ENCODE results near the gene GTF2H1. TPM values are rescaled to one million over a fixed set of nuclear protein-coding genes. Genes with fewer than 3 reads are reported as not detected.
A peak's percentile ranks its signal among the peaks of the same experiment; 100 is the strongest.

Gene GTF2H1
- total and polyA plus RNA-seq, 9 of the 15 experiments (the other 6 are each of a cell fraction or from before 2014, with no cell fraction given), result 56.9 to 126 (median 92.1) TPM

GRCh38 chr11:18321969-18322711 is at the start of gene GTF2H1, which contains the start of gene HPS5 (continued):
- TF ChIP-seq ZNF395 (CRISPR knock-in tag; IDR thresholded peaks at IDR 0.05) (peak; percentile 95), SMARCA5 (IDR thresholded peaks at IDR 0.05) (no peak), ZNF280B (CRISPR knock-in tag; IDR thresholded peaks at IDR 0.05) (no peak), ILK (tag; IDR thresholded peaks at IDR 0.05; ENCODE audit: borderline replicate concordance, low read depth) (no peak), FOSL1 (tag; conservative IDR thresholded peaks at IDR 0.05) (peak; percentile 77), RBBP5 (IDR thresholded peaks at IDR 0.05; ENCODE audit: borderline replicate concordance, insufficient read depth, low read length, poor library complexity, severe bottlenecking) (peak; percentile 87), U2AF1 (optimal IDR thresholded peaks at IDR 0.05; ENCODE audit: low read depth, low read length) (no peak), ZFP1 (CRISPR knock-in tag; IDR thresholded peaks at IDR 0.05) (no peak), ZHX1 (conservative IDR thresholded peaks at IDR 0.05; ENCODE audit: low read length) (peak; percentile 77), ZNF445 (CRISPR knock-in tag; IDR thresholded peaks at IDR 0.05; ENCODE audit: low read depth) (no peak), BRD4 (IDR thresholded peaks at IDR 0.05) (peak; percentile 61; the same call in 1 of the 2 replicates), CBFB (CRISPR knock-in tag; IDR thresholded peaks at IDR 0.05) (peak; percentile 33; the same call in 1 of the 2 replicates), ZBTB49 (CRISPR knock-in tag; IDR thresholded peaks at IDR 0.05; ENCODE audit: borderline replicate concordance) (no peak; the same call in 1 of the 2 replicates), TFAP4 (CRISPR knock-in tag; IDR thresholded peaks at IDR 0.05; ENCODE audit: borderline replicate concordance) (peak; percentile 95), NR4A1 (CRISPR knock-in tag; IDR thresholded peaks at IDR 0.05) (peak; percentile 64), NR4A1 (tag; IDR thresholded peaks at IDR 0.05) (peak; percentile 69), ELF4 (CRISPR knock-in tag; IDR thresholded peaks at IDR 0.05) (peak; percentile 91), PTRF (tag; IDR thresholded peaks at IDR 0.05) (no peak)

Measured in K562 (cell line).